RWPE2 (cell line): ENCODE data around the gene POLA2.
A peak's percentile ranks its signal among the peaks of the same experiment; 100 is the strongest.

Experiments
- ATAC-seq: fragments of 200-7000 bp; cut with Tn5 transposase; 3 replicates; pipeline ENCODE4 v1.9.1; 2021; ENCODE audit warnings: low read depth
- DNase-seq: peaks from one replicate; pipeline ENCODE4 v3.0.0-alpha.2; 2020; ENCODE audit warnings: low spot score
- H3K27ac ChIP-seq: fragments of 450-650 bp; 2 replicates; pipeline ENCODE4 v1.5.1; 2017; ENCODE audit warnings: mild to moderate bottlenecking; ENCODE audit not compliant: poor library complexity, severe bottlenecking
- H3K27me3 ChIP-seq: fragments of 250-450 bp; sonication (Bioruptor Pico); 2 replicates; pipeline ENCODE4 v1.5.1; 2021; ENCODE audit warnings: mild to moderate bottlenecking, moderate library complexity; ENCODE audit not compliant: insufficient read depth, poor library complexity, severe bottlenecking
- H3K36me3 ChIP-seq: fragments of 250-450 bp; sonication (Bioruptor Pico); 2 replicates; pipeline ENCODE4 v1.5.1; 2020; ENCODE audit warnings: low read depth, mild to moderate bottlenecking, moderate library complexity
- H3K4me1 ChIP-seq: fragments of 250-450 bp; sonication (Bioruptor Pico); 2 replicates; pipeline ENCODE4 v1.5.1; 2021; ENCODE audit warnings: mild to moderate bottlenecking, moderate library complexity; ENCODE audit not compliant: insufficient read depth, poor library complexity, severe bottlenecking
- H3K4me3 ChIP-seq: fragments of 250-450 bp; sonication (Bioruptor Pico); 2 replicates; pipeline ENCODE4 v1.5.1; 2021; ENCODE audit warnings: mild to moderate bottlenecking, moderate library complexity; ENCODE audit not compliant: severe bottlenecking
- H3K9me3 ChIP-seq: fragments of 250-450 bp; sonication (Bioruptor Pico); 2 replicates; pipeline ENCODE4 v1.5.1; 2021; ENCODE audit warnings: mild to moderate bottlenecking, moderate library complexity; ENCODE audit not compliant: severe bottlenecking
- TF ChIP-seq, protein P1 (sequence below): fragments of 450-650 bp; IDR thresholded peaks from one replicate; pipeline ENCODE4 v1.5.1; 2017; ENCODE audit warnings: mild to moderate bottlenecking, moderate library complexity; ENCODE audit not compliant: poor library complexity, severe bottlenecking

The POLA2 gene

DNA sequence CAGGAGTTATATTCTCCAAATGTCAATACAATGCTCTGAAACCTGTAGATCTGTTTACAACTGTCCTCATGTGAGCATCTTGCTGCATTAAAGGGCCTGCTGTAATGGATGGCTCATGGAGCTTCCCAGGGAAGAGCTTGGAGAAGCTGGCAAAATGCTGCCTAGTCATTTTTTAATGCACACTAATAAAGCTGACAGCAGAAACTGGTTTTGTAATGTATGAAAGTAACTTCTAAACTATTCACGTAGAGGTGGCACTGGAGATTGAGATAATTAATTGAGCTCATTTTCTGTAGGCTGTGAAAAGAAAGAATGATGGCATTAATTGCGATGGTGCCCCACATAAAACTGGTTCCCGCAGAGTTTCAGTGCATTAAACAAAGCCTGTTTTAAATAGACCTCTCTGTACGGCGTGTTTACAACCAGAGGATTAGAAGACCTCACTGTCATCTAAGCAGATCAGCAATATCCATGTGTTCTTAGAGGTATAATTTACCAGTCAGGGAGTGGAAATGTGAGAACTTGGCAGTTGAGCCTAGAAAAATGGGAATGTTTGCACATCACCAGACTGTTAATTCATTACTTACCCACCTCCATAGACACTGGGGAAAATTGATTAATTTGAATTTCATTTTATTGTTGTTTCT lies 16.0 kb downstream of the POLA2 start:
- Histone ChIP-seq H3K4me3 (no peak overlapping the region), H3K27me3 (no peaks in the 10 kb centered on the region), H3K9me3 (no peaks in the 10 kb centered on the region), H3K27ac (peak overlapping the region; percentile 77), H3K4me1 (peaks cover 31% of the 10 kb centered on the region), H3K36me3 (peaks cover 69% of the 10 kb centered on the region)
- TF ChIP-seq, protein P1, sequence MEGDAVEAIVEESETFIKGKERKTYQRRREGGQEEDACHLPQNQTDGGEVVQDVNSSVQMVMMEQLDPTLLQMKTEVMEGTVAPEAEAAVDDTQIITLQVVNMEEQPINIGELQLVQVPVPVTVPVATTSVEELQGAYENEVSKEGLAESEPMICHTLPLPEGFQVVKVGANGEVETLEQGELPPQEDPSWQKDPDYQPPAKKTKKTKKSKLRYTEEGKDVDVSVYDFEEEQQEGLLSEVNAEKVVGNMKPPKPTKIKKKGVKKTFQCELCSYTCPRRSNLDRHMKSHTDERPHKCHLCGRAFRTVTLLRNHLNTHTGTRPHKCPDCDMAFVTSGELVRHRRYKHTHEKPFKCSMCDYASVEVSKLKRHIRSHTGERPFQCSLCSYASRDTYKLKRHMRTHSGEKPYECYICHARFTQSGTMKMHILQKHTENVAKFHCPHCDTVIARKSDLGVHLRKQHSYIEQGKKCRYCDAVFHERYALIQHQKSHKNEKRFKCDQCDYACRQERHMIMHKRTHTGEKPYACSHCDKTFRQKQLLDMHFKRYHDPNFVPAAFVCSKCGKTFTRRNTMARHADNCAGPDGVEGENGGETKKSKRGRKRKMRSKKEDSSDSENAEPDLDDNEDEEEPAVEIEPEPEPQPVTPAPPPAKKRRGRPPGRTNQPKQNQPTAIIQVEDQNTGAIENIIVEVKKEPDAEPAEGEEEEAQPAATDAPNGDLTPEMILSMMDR = no peak
- DNase-seq = no peak
- ATAC-seq = no peak

DNA sequence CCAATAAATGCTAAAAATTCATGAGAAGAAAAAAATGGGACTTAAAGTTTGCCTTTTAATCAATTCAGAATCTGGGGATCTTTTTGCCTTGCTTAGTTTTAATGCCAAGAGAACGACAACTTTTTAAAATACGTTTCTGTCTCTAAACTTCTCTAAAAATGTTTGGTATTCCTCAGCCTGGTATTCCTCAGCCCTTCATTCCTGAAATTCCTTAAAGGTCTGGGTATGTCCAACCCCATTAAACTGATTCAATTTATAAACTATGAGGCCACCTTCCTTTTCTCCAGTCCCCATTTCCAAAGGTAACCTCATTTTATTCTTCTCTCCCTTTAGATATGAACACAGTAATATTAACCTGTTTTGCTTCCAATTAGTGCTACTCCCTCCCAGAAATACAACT lies 16.6 kb downstream of the POLA2 start:
- Histone ChIP-seq H3K4me3 (no peak overlapping the region), H3K27ac (peak overlapping the region; percentile 77), H3K36me3 (peaks cover 75% of the 10 kb centered on the region), H3K4me1 (peaks cover 31% of the 10 kb centered on the region), H3K27me3 (no peaks in the 10 kb centered on the region), H3K9me3 (no peaks in the 10 kb centered on the region)
- TF ChIP-seq, protein P1 = no peak
- DNase-seq = no peak
- ATAC-seq = no peak

DNA sequence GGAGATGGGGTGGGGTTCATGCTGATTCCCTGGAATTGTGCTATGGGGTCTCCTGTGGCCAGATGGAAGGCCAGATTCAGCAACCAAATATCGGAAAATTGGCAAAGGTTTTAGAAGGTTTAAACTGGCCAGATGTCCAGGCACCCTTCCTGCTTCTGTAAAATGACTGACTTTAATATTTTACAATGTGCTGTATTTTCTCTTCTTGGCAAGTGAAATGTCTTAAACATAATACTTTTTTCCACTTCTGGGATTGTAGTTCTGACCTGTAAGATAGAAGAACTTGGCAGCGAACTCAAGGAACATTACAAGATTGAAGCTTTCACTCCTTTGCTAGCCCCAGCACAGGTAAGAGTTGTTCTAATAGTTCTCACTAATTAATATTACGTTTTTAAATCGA lies 17.5 kb downstream of the POLA2 start:
- H3K27me3 ChIP-seq = no peaks in the 10 kb centered on the region
- peak overlapping the region; percentile 77 for H3K27ac ChIP-seq
- peaks cover 31% of the 10 kb centered on the region for H3K4me1 ChIP-seq
- DNase-seq = no peak
- peaks cover 84% of the 10 kb centered on the region for H3K36me3 ChIP-seq
- ATAC-seq = no peak
- no peaks in the 10 kb centered on the region for H3K9me3 ChIP-seq
- H3K4me3 ChIP-seq = no peak overlapping the region
- TF ChIP-seq, protein P1 = no peak

DNA sequence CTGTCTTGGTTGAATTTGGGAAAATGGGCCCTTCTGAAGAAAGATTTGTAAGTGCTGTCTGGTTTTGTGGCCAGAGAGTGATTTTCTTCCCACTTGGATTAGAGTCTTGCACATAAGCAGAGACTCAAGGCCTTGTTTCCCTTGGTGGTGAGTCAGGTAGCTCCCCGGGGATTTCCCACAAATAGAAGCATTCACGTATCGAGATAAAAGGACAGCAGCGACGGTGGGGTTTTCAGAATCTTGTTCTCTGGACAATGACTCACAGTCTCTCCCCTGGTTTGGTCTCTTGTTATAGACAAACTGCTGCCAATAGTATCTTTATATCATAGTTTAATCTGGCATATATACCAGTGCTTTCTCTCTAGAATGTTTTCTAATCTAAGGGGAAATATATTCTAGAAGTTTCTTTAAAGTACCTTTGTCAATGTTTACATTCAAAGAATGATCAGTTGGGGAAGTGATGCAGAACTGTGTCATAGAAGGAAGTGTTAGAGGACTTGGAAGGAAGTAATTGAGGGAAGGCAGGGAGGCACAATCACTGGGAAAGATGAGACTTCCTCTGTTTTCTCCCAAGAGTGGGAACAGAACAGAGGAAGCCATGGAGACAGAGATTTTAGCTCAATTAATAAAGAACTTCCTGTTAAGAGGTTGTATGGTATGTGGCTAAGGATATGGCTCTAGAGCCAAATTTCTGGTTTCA lies 18.1 kb downstream of the POLA2 start:
- TF ChIP-seq, protein P1 = no peak
- H3K27me3 ChIP-seq = no peaks in the 10 kb centered on the region
- H3K9me3 ChIP-seq = no peaks in the 10 kb centered on the region
- H3K36me3 ChIP-seq = peaks cover 90% of the 10 kb centered on the region
- peaks cover 28% of the 10 kb centered on the region for H3K4me1 ChIP-seq
- H3K27ac ChIP-seq = peak overlapping the region; percentile 77
- H3K4me3 ChIP-seq = no peak overlapping the region
- ATAC-seq (peak; percentile 89), DNase-seq (peak; percentile 79)

DNA sequence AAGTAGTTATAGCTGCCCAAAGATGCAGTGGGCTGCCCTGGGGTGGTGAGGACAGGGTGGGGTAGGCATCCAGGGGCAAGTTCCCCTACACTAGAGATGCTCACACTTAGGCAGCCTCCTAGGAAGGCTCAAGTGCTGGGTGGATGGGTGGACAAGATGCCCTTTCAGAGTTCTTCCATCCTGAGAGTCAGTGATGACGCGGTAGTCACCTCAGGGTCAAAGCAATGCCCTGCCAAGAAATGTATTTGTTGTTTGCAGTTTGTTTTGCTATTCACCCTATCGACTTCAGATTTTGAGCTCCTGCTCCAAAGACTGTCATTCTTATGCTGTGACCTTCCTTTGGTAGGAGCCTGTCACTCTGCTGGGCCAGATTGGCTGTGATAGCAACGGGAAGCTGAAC lies 18.9 kb downstream of the POLA2 start:
- DNase-seq (no peak), ATAC-seq (no peak)
- peak overlapping the region; percentile 77 for H3K27ac ChIP-seq
- H3K27me3 ChIP-seq = no peaks in the 10 kb centered on the region
- H3K36me3 ChIP-seq = peaks cover 93% of the 10 kb centered on the region
- peaks cover 22% of the 10 kb centered on the region for H3K4me1 ChIP-seq
- no peaks in the 10 kb centered on the region for H3K9me3 ChIP-seq
- no peak overlapping the region for H3K4me3 ChIP-seq
- TF ChIP-seq, protein P1 = no peak
